Activated CD4-positive, alpha-beta T cell treated with anti-CD3 and anti-CD28 coated beads, Interleukin-2, amount 50 U/mL, for 48 hours (primary cell): ENCODE data around the gene CNTN4.
"Not testable (repeated sequence)": the region's sequence is repeated elsewhere in the genome, so short reads cannot be mapped to it uniquely, and the experiment has no call there.

Experiments used
- DNase-seq, 2 experiments: peaks; one replicate each; pipeline ENCODE4 v3.0.0-alpha.2; 2020

CNTN4 gene

GRCh38 chr3:2526926-2527325 lies 428.3 kb downstream of the CNTN4 start:
- DNase-seq: no peak

- not testable (repeated sequence) for DNase-seq
These were observed 428.7 kb downstream of the CNTN4 start for GRCh38 chr3:2527328-2527727.

GRCh38 chr3:2534767-2535166 lies 436.1 kb downstream of the CNTN4 start:
- not testable (repeated sequence) for DNase-seq

- no peak for DNase-seq
These were observed 436.5 kb downstream of the CNTN4 start for GRCh38 chr3:2535206-2535605.

- no peak for DNase-seq
These were observed 437.9 kb downstream of the CNTN4 start for GRCh38 chr3:2536575-2536974.

GRCh38 chr3:2540115-2540514 lies 441.4 kb downstream of the CNTN4 start:
- no peak for DNase-seq

- no peak for DNase-seq
These were observed 444.6 kb downstream of the CNTN4 start for GRCh38 chr3:2543247-2543646.

- DNase-seq: no peak
These were observed 445.5 kb downstream of the CNTN4 start for GRCh38 chr3:2544212-2544611.

- DNase-seq: no peak
These were observed 446.1 kb downstream of the CNTN4 start for GRCh38 chr3:2544718-2545117.

GRCh38 chr3:2547049-2547448 lies 448.4 kb downstream of the CNTN4 start:
- DNase-seq: no peak

GRCh38 chr3:2554656-2555055 lies 456.0 kb downstream of the CNTN4 start:
- no peak for DNase-seq

- no peak for DNase-seq
These were observed 460.1 kb downstream of the CNTN4 start for GRCh38 chr3:2558796-2559195.

- no peak for DNase-seq
These were observed 468.8 kb downstream of the CNTN4 start for GRCh38 chr3:2567451-2567850.

GRCh38 chr3:2568156-2568555 lies 469.5 kb downstream of the CNTN4 start:
- no peak for DNase-seq

- DNase-seq: no peak
These were observed 470.3 kb downstream of the CNTN4 start for GRCh38 chr3:2568929-2569328.

- DNase-seq: no peak
These were observed 478.9 kb downstream of the CNTN4 start for GRCh38 chr3:2577571-2577970.

- DNase-seq: no peak
These were observed 479.9 kb downstream of the CNTN4 start for GRCh38 chr3:2578560-2578959.

- DNase-seq: no peak
These were observed 480.5 kb downstream of the CNTN4 start for GRCh38 chr3:2579206-2579605.

- DNase-seq: no peak
These were observed 484.4 kb downstream of the CNTN4 start for GRCh38 chr3:2583046-2583445.

- DNase-seq: no peak
These were observed 490.8 kb downstream of the CNTN4 start for GRCh38 chr3:2589336-2589969.

GRCh38 chr3:2595486-2595885 lies 496.8 kb downstream of the CNTN4 start:
- no peak for DNase-seq

GRCh38 chr3:2597615-2598014 lies 498.9 kb downstream of the CNTN4 start:
- DNase-seq: no peak

- DNase-seq: no peak
These were observed 500.8 kb downstream of the CNTN4 start for GRCh38 chr3:2599471-2599870.

GRCh38 chr3:2603692-2604289 lies 505.1 kb downstream of the CNTN4 start:
- no peak for DNase-seq

- DNase-seq: no peak
These were observed 515.9 kb downstream of the CNTN4 start for GRCh38 chr3:2614578-2614977.
